ENCODE measurements around the gene AUTS2.

AUTS2 gene

GRCh38 chr7:70299472-70299807, 701.2 kb downstream of the AUTS2 start:
- H3K4me3 ChIP-seq (replicated peaks in 1 of 2; ENCODE audit: low read depth in 2 of 2, low read length in 2 of 2), result no peak overlapping the region
- no peak for DNase-seq (ENCODE audit: low read depth in 2 of 2)
- TF ChIP-seq CTCF (IDR thresholded peaks at IDR 0.05; ENCODE audit: low read depth, low read length), result no peak

- H3K4me3 ChIP-seq (replicated peaks in 1 of 2; ENCODE audit: low read depth in 2 of 2, low read length in 2 of 2), result no peak overlapping the region
- DNase-seq (ENCODE audit: low read depth in 2 of 2), result no peak
- TF ChIP-seq CTCF (IDR thresholded peaks at IDR 0.05; ENCODE audit: low read depth, low read length), result no peak
Measured at GRCh38 chr7:70301673-70302185, 703.5 kb downstream of the AUTS2 start.

- H3K4me3 ChIP-seq (replicated peaks in 1 of 2; ENCODE audit: low read depth in 2 of 2, low read length in 2 of 2), result no peak overlapping the region
- TF ChIP-seq CTCF (IDR thresholded peaks at IDR 0.05; ENCODE audit: low read depth, low read length), result no peak
- DNase-seq (ENCODE audit: low read depth in 2 of 2), result no peak
Measured at GRCh38 chr7:70303309-70303708, 705.0 kb downstream of the AUTS2 start.

GRCh38 chr7:70303780-70304179, 705.5 kb downstream of the AUTS2 start:
- no peak for DNase-seq (ENCODE audit: low read depth in 2 of 2)
- no peak for TF ChIP-seq CTCF (IDR thresholded peaks at IDR 0.05; ENCODE audit: low read depth, low read length)

GRCh38 chr7:70306173-70306572, 707.9 kb downstream of the AUTS2 start:
- TF ChIP-seq CTCF (IDR thresholded peaks at IDR 0.05; ENCODE audit: low read depth, low read length), result no peak
- H3K4me3 ChIP-seq (replicated peaks in 1 of 2; ENCODE audit: low read depth in 2 of 2, low read length in 2 of 2), result no peak overlapping the region
- no peak for DNase-seq (ENCODE audit: low read depth in 2 of 2)

More at GRCh38 chr7:70303780-70304179, 705.5 kb downstream of the AUTS2 start:
- H3K4me3 ChIP-seq (replicated peaks in 1 of 2; ENCODE audit: low read depth in 2 of 2, low read length in 2 of 2), result no peak overlapping the region

GRCh38 chr7:70307544-70308106, 709.4 kb downstream of the AUTS2 start:
- H3K4me3 ChIP-seq (replicated peaks in 1 of 2; ENCODE audit: low read depth in 2 of 2, low read length in 2 of 2), result no peak overlapping the region
- no peak for DNase-seq (ENCODE audit: low read depth in 2 of 2)
- TF ChIP-seq CTCF (IDR thresholded peaks at IDR 0.05; ENCODE audit: low read depth, low read length), result no peak

- no peak overlapping the region for H3K4me3 ChIP-seq (replicated peaks in 1 of 2; ENCODE audit: low read depth in 2 of 2, low read length in 2 of 2)
- no peak for TF ChIP-seq CTCF (IDR thresholded peaks at IDR 0.05; ENCODE audit: low read depth, low read length)
- DNase-seq (ENCODE audit: low read depth in 2 of 2), result no peak
Measured at GRCh38 chr7:70312336-70312735, 714.1 kb downstream of the AUTS2 start.
